GM12878 (cell line): ENCODE results near the gene SAC3D1. TPM values are rescaled to one million over a fixed set of nuclear protein-coding genes. Genes with fewer than 3 reads are reported as not detected.
A peak's percentile ranks its signal among the peaks of the same experiment; 100 is the strongest.

Experiments
- CHD2 ChIP-seq: IDR thresholded peaks from 2 replicates; pipeline ENCODE4 v1.6.1; 2011; ENCODE audit warnings: low read depth, low read length, improper control_type of control experiment, borderline replicate concordance
- CREM ChIP-seq: IDR thresholded peaks from 2 replicates; pipeline ENCODE4 v1.6.1; 2014; ENCODE audit warnings: antibody characterized with exemption, low read depth
- CUX1 ChIP-seq: IDR thresholded peaks from 2 replicates; pipeline ENCODE4 v1.6.1; 2012; ENCODE audit warnings: improper control_type of control experiment, low read depth, low read length; ENCODE audit not compliant: insufficient replicate concordance
- E2F4 ChIP-seq: IDR thresholded peaks from 2 replicates; pipeline ENCODE4 v1.6.1; 2012; ENCODE audit warnings: low read depth, low read length, improper control_type of control experiment
- ETV6 ChIP-seq, 2 experiments: fragments of 450-650 bp in 1 of 2; IDR thresholded peaks in 1 of 2; conservative IDR thresholded peaks in 1 of 2; 2 replicates each; pipeline ENCODE4 v1.6.1; 2014; ENCODE audit warnings: antibody characterized with exemption in 1 of 2, borderline replicate concordance in 1 of 2, low read depth in 1 of 2, mild to moderate bottlenecking in 1 of 2, moderate library complexity in 1 of 2
- HCFC1 ChIP-seq: fragments of 150-350 bp; IDR thresholded peaks from 2 replicates; pipeline ENCODE4 v1.6.1; 2014; ENCODE audit warnings: low read length
- NFYB ChIP-seq: IDR thresholded peaks from 2 replicates; pipeline ENCODE4 v1.6.1; 2011; ENCODE audit warnings: low read depth, mild to moderate bottlenecking, low read length, improper control_type of control experiment, moderate library complexity; ENCODE audit not compliant: insufficient read depth
- PKNOX1 ChIP-seq: fragments of 450-650 bp; IDR thresholded peaks from 2 replicates; pipeline ENCODE4 v1.6.1; 2016; ENCODE audit warnings: mild to moderate bottlenecking
- SREBF1 ChIP-seq: IDR thresholded peaks from 2 replicates; pipeline ENCODE4 v1.6.1; 2012; ENCODE audit warnings: mild to moderate bottlenecking, low read length
- USF2 ChIP-seq: IDR thresholded peaks from 2 replicates; pipeline ENCODE4 v1.6.1; 2011; ENCODE audit warnings: low read depth, low read length, improper control_type of control experiment, borderline replicate concordance
- ZNF274 ChIP-seq: IDR thresholded peaks from one replicate; pipeline ENCODE4 v1.8.0; 2011; ENCODE audit not compliant: insufficient read length, insufficient read depth
- ZNF622 ChIP-seq: fragments of 450-650 bp; IDR thresholded peaks from 2 replicates; pipeline ENCODE4 v1.6.1; 2017; ENCODE audit warnings: mild to moderate bottlenecking, inconsistent platforms
- polyA plus RNA-seq, 11 experiments: library from polyadenylated mRNA; depleted of rRNA in 4 of 11; unstranded in 6 of 11; stranded (reverse) in 5 of 11; fragments of >200 nt; fragmentation: Nextera tagmentation in 4 of 11; fragmentation: Illumina TruSeq in 1 of 11; extraction: Ambion mirVana in 4 of 11; extraction: Trizol in 1 of 11; gene quantifications; 1 replicate in 1 of 11; 2 replicates in 10 of 11; pipeline versions ENCODE4 v1.2.1 to v1.2.3, GENCODE V29; 2011 to 2016; ENCODE audit warnings: inconsistent platforms in 2 of 11, missing spikeins in 2 of 11, low read depth in 1 of 11
- total RNA-seq, 4 experiments: library from RNA; depleted of rRNA in 3 of 4; stranded (reverse); fragments of >200 nt in 3 of 4; fragmentation: Illumina TruSeq in 1 of 4; extraction: Trizol in 1 of 4; gene quantifications; 2 replicates each; pipeline versions ENCODE4 v1.2.1 to v1.2.3, GENCODE V29; 2013 to 2021
- TF ChIP-seq, protein P1 (sequence below): IDR thresholded peaks from 2 replicates; pipeline ENCODE4 v1.6.1; 2012; ENCODE audit warnings: low read depth, low read length, improper control_type of control experiment
- TF ChIP-seq, protein P2 (sequence below): fragments of 450-650 bp; IDR thresholded peaks from 2 replicates; pipeline ENCODE4 v1.6.1; 2017; ENCODE audit warnings: antibody characterized with exemption, mild to moderate bottlenecking, moderate library complexity

The SAC3D1 gene
- total and polyA plus RNA-seq, 10 of the 15 experiments (the other 5 are each of a cell fraction or from before 2014, with no cell fraction given), result 0.16 to 44.6 (median 12.1) TPM

DNA sequence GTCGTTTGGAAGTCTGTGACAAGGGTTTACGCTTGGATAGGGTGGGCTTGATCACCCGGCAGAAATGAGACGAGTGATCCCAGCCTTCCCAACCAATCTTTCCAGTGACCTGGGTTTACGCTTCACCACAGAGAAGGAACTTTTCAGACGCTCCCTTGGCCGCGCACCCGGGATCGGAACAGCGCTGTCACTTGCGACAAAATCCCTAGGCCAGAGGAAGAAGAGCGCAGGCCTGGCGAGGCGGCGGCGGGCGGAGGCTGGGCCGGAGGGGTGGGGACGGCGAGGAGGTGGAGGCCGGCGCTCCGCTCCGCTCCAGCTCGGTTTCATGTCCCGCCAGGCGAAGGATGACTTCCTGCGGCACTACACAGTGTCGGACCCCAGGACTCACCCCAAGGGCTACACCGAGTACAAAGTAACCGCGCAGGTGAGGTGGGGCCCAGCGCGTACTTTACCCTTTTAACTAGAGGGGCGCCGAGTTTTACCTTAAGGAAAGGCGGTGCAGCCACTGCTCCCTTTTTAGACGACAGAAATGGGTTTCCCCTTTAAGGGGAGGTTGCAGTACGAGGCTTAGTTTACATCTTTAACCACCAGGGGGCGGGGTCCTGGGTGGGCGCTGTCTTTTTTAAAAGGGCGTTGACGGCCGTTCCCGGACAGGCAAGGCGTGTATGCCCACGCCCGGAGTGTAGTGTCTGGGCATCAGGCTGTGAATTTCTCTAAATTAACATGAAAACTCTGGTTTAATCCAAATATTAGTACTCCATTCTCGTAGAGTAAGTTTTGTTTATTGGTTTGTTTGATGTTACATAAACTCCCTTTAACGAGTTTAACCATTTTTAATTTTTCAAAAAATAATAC is 13.6 kb upstream of the SAC3D1 start, which contains the start of gene SNX15 (continued):
- TF ChIP-seq CUX1, result peak; percentile 26
- TF ChIP-seq, protein P1, sequence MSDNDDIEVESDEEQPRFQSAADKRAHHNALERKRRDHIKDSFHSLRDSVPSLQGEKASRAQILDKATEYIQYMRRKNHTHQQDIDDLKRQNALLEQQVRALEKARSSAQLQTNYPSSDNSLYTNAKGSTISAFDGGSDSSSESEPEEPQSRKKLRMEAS, result peak; percentile 65
- no peak for TF ChIP-seq ZNF274
- 0 out of 2 replicates have a peak, but pooled peaks have one; percentile 31 for TF ChIP-seq E2F4
- TF ChIP-seq CHD2, result peak; percentile 38; the same call in 1 of the 2 replicates
- TF ChIP-seq NFYB, result no peak
- TF ChIP-seq USF2, result no peak
- TF ChIP-seq CREM, result no peak; the same call in 1 of the 2 replicates
- peak; percentile 68; the same call in 1 of the 2 replicates for TF ChIP-seq PKNOX1
- TF ChIP-seq, protein P2, sequence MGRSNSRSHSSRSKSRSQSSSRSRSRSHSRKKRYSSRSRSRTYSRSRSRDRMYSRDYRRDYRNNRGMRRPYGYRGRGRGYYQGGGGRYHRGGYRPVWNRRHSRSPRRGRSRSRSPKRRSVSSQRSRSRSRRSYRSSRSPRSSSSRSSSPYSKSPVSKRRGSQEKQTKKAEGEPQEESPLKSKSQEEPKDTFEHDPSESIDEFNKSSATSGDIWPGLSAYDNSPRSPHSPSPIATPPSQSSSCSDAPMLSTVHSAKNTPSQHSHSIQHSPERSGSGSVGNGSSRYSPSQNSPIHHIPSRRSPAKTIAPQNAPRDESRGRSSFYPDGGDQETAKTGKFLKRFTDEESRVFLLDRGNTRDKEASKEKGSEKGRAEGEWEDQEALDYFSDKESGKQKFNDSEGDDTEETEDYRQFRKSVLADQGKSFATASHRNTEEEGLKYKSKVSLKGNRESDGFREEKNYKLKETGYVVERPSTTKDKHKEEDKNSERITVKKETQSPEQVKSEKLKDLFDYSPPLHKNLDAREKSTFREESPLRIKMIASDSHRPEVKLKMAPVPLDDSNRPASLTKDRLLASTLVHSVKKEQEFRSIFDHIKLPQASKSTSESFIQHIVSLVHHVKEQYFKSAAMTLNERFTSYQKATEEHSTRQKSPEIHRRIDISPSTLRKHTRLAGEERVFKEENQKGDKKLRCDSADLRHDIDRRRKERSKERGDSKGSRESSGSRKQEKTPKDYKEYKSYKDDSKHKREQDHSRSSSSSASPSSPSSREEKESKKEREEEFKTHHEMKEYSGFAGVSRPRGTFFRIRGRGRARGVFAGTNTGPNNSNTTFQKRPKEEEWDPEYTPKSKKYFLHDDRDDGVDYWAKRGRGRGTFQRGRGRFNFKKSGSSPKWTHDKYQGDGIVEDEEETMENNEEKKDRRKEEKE, result no peak
- no peak for TF ChIP-seq ETV6 (conservative IDR thresholded peaks at IDR 0.05 in 1 of 2, IDR thresholded peaks at IDR 0.05 in 1 of 2; ENCODE audit: borderline replicate concordance in 1 of 2, low read depth in 1 of 2)
- TF ChIP-seq ZNF622, result no peak
- TF ChIP-seq HCFC1, result peak; percentile 44; the same call in 1 of the 2 replicates
- no peak for TF ChIP-seq SREBF1
